Measurements from ENCODE around the gene GALNT2.

The GALNT2 gene

GRCh38 chr1:230243583-230244353 lies 176.7 kb downstream of the GALNT2 start:
- no peak for DNase-seq

DNA sequence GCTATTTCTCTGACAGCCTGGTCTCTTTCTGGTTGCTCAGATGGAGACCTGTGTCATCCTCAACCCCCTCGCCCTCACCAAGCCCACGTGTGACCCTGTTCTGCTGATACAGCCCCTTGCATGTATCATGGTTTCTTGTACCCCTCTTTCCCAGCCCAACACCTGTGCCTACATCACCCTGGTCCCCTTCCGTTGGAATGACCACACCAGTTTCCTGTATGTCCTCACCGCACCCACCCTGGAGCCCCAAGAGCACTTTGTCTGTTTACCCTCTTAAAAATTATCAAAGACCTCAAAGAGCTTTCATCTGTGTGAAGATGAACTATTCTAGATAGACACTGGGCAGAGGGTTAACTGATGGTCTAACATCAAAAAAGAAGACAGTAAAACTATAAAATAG lies 179.5 kb downstream of the GALNT2 start:
- DNase-seq = no peak

DNA sequence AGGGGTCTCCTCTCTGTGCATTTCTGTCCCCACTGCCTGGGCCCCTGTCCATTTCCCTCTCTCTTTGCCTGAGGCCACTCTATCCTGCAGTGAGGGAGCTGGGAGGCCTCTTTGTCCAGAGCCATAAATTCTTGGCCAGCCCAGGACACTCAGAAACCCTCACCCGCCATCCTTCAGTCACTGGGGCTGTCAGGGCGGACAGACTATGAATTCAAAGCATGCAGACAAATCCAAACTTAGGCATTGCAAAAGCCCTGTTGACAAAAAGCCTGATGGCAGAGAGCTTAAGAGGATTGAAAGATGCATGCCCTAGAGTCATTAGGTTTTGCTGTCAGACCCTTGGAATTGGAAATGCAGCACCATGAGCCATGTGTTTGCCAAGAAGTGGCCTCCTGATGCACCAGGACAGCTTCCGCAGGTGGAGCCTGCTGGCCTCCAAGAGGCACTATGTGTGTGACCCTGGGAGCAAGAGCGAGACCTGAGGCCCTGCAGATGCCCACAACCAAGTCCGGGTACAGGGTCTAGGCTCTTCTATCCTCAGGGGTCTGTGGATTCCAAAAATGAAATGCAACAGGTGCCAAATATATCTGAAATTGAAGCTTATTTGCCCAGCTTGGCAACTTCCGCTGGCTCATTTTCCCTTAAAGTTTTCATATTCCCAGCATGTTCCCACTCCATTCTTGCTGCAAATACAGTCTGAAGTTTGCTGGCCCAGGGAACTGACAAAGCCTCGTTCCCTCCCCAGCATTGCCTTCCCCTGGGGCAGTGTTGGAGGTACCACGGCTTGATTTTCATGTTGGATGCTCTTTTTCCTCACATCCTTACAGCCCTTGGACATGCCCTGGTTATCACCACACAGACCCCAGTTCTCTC lies 181.2 kb downstream of the GALNT2 start:
- DNase-seq = no peak

- no peak for DNase-seq
Observed at GRCh38 chr1:230248889-230249270, 181.8 kb downstream of the GALNT2 start.

GRCh38 chr1:230249695-230250480 lies 182.8 kb downstream of the GALNT2 start:
- no peak for DNase-seq

DNA sequence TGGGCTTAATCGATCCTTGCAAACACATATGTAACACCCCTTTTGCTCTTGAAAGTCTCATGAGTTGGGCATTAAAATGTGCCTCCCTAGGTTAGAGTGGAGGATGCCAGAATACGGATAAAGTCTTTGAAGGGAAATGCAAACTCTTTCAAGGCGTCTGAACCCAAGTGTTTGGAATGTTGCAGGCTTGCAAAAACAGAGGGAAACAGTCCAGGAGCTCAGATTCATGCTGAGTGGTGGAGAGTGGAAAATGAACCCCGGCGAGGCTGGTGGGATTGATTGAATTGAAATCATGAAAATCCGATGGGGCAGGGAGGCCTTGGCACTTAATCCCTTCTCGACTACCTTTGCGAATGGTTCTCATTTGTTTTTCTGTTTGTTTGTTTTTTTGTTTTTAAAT lies 183.6 kb downstream of the GALNT2 start:
- no peak for DNase-seq

DNA sequence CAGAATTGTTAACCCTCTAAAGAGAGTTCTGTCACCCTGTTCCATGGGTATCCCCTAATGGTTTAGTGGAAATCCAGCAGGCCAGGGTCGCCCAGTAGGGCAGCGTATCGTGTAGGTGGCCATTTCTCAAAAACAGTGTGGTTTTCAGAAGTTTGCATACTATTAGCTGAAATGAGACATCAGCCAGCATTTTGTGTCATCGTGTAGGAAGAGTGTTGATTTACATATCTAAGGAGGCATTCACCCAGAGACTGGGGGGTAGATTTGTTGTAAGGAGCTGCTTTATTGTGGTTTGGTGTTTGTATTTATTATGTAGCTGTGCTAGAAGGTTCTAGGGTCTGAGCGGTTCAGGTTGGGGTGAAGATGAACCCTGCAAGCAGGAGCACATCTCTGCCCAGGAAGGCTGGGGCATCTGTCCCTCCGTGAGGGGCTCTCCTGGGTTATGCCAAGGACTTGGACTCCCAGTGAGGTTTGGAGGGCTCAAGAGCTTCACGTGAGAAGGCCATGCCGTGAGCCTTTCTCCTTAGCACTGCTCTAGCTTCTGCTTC lies 184.7 kb downstream of the GALNT2 start:
- DNase-seq = no peak

GRCh38 chr1:230253150-230253549 lies 186.1 kb downstream of the GALNT2 start:
- DNase-seq = no peak

DNA sequence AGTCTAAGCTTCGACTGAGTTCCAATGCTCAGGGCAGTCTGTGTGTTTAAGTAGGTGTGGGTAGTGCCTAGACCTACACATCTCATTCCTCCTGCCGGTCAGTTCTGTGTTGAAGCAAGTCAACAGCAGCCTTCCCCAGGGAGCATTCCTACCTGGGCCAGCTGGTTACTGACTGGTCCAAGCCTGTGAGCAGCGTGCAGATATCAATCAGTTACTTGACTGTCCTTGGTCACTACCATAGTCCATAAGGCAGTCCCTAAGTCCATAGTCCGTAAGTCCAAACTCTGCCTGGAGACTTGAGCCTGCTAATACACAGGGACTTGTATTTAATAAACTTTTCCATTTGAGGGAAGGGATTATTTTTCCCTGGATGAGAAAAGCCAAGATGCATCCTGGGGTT lies 187.2 kb downstream of the GALNT2 start:
- no peak for DNase-seq

DNA sequence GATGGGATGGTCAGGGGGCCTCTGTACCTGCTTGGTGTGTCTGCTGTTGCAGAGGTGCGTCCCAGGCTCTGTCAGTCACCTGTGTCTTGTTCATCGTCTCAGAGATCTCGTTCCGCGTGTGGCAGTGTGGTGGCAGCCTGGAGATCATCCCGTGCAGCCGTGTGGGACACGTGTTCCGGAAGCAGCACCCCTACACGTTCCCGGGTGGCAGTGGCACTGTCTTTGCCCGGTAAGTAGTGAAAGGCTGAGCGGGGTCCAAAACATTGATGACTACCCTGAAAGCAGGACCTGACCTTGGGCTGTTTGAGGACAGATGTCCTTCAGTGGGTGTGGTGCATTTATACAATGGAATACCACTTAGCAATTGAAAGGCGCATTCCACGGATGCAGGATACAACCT lies 188.1 kb downstream of the GALNT2 start:
- DNase-seq = no peak

- DNase-seq = no peak
Observed at GRCh38 chr1:230255991-230256390, 189.0 kb downstream of the GALNT2 start.

DNA sequence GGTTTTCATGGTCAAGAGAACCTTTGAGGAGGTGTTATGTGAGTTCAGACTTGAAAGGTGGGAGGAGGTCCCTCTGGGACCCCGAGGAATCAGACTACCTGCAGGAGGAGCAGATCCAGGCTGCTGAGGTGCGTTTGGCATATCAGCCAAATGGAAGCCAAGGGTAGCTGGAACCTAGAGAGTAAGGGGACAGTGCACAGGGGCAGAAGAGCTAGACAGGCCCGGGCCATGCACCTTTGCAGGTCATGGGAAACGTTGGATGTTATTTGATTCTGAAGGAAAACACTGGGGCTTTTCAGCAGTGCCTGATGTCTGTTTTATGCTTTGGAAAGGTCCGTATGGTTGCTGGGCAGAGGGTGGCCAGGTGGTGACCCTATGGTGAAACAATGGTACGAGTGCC lies 189.9 kb downstream of the GALNT2 start:
- DNase-seq = no peak

GRCh38 chr1:230259621-230260020 lies 192.6 kb downstream of the GALNT2 start:
- peak; percentile 63 for DNase-seq

DNA sequence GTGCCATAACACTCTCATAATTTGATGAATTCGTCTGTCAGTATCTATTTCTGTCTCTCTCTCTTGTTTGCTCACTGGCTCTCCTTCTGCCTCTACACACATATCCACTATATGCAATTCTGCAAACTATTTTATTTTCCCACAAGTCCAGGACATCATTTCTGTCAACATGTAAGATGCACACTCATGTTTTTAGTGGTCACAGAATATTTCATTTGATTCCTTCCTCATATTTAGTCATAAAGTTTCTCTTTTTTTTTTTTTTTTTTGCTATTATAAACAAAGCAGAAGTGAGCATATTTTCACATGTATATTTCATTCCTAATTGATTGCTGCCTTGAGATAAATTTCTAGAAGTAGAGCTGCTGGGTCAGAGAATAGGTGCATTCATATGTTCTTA lies 193.8 kb downstream of the GALNT2 start:
- DNase-seq = no peak

DNA sequence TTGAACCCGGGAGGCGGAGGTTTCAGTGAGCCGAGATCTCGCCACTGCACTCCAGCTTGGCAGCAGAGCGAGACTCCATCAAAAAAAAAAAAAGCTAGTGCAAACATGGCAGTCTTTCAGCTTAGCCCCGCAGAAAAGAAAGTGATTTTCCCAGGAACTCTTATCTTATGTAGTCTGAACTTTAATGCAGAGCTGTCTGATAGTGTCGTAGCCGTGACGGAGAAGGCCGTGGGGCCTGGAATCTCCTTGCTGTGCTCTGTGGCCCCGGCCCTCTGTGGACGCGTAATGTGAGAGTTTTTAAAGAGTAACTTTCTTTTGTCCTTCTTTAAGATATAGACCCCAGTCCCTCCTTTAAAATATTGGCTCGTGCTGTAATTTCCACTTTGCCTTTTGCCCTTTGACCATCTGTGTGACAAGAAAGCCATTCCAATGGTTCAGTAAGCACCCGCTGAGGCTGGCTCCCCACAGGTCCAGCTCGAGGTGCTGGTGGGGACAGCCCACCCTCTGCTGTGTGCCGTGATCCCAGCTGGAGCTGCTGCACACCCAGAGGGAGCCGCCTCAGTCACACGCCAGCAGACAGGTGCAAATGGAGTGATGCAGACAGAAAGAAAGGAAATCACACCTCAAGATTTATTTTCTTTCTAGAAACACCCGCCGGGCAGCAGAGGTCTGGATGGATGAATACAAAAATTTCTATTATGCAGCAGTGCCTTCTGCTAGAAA lies 195.1 kb downstream of the GALNT2 start:
- DNase-seq = no peak

DNA sequence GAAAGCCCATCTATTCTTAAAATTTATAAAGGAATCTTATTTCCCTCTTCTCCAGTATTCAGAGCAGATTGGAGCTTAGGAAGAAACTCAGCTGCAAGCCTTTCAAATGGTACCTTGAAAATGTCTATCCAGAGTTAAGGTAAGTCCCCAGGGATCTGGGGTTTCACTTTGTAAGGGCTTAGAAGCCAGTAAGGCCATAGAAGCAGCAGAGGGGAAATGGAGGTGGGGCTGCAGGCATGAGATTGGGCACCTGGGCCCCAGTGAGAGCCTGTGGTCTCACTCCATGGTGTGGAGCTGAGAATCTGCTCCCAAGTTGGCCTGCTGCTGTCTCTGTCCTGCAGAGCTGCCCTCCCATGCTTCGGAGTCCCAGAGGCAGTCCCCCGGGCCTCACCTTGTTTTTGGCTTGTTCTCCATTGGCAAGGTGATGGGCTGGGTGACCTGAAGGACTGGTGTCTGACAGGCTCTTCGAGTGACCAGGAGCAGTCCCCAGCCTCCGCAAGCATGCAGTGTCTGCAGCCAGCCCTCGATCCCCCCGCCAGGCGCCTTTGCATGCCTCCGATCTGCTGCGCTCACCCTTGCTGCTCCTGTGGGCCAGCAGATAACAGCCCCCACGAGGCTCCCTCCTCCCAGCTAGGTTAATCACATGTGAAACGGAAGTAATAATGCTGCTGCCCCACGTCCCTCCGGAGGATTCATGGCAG lies 196.0 kb downstream of the GALNT2 start:
- DNase-seq = no peak

DNA sequence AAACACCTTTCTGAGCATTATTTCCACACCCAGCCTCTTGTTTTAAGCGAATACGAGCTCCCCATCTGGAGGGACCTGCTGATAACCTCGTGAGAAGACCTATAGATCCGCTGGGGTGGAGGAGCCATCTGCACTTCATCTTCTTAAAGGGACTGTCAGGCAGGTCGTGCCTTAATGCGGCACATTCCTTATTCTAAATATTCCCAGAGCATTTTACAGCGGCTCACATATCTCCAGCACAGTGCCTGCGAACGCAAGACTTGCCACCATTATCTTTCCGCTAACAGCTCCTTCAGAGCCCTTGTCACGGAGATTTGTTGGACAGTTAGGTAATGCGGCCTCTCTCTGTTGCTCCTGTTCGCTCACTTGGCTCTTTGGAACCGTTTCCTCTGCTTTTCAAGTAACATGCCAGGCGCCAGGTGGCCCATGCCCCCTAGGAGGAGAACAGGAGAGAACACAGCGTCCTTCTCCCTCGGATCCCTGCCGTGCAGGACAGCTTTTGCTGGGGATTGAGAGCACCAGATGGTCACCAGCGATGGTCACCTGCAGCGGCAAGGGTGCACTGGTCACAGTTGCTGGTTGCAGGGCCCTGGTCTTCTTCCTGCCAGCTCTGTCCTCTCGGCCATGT lies 196.6 kb downstream of the GALNT2 start:
- no peak for DNase-seq

DNA sequence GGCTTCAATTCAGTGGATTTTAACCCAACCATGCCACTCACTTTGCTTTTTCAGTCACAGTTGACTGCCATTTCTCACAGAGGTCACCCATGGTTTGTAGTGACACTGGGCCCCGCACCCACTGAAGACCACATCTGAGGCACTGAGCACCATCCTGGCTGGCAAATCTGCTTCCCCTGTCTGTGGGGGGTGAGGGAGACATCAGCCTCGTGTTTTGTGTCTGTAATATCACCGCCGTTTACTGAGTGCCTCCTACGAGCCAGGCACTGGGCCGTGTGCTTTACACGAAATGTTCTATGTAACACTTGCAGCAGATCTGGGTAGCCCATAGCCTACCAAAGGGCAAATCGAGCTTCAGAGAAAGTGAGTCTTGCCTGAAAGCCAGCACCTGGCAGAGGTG lies 197.3 kb downstream of the GALNT2 start:
- no peak for DNase-seq

GRCh38 chr1:230265200-230266115 lies 198.4 kb downstream of the GALNT2 start:
- no peak for DNase-seq

- no peak for DNase-seq
Observed at GRCh38 chr1:230266456-230266855, 199.4 kb downstream of the GALNT2 start.

Measured in hematopoietic multipotent progenitor cell treated with erythropoietin and hydrocortisone succinate and interleukin-3 and kit ligand, for 6 days (in vitro differentiated cells).